Left ventricle myocardium superior (tissue), 1 donor: Measurements from ENCODE around the gene KIAA0513. TPM values are rescaled to one million over a fixed set of nuclear protein-coding genes. Genes with fewer than 3 reads are reported as not detected.

Experiments used
- ATAC-seq: fragments of 200-7000 bp; cut with Tn5 transposase; one replicate; pipeline ENCODE4 v1.9.1; 2020; ENCODE audit warnings: mild to moderate bottlenecking, moderate library complexity
- DNase-seq: peaks from one replicate; pipeline ENCODE4 v3.0.0-alpha.2; 2020
- intact Hi-C: fragments of 100-400 bp; cut with micrococcal nuclease; formaldehyde crosslinking; loops from one replicate; pipeline ENCODE4 v1.11.0; 2022
- total RNA-seq: library from RNA; stranded (reverse); fragmentation: NEBNext Ultra II Directional; extraction: Animal tissue kit (Norgen Biotek cat#: 25700); gene quantifications from one replicate; pipeline ENCODE4 v1.2.1, GENCODE V29; 2021
- donor health status: DM: no; HTN: yes; CAD: no; lungs with severe emphysema.

KIAA0513 gene
- total RNA-seq, 1 donor from 2014 or later, result 9.5 TPM

DNA sequence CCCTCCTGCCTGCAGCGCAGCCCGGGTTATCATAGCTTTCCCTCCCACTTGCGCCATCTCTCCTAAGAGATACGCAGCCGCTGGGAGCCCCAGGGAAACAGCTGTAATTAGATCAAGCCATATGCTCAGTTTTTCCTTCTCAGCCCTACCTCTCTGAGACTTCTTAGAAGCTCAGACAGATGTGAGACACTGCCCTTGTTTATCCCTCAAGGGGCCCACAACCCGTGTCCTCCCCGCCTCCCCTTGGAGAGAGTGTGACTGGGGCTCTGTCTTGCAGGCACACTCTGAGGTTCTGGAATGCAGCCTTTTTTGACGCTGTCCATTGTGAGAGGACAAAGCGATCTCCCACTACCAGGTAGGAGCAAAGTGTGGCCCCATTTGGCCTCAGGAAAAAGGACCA, 53.4 kb downstream of the KIAA0513 start:
- intact Hi-C loops, result no loop called here
- ATAC-seq, result no peak
- DNase-seq, result no peak

DNA sequence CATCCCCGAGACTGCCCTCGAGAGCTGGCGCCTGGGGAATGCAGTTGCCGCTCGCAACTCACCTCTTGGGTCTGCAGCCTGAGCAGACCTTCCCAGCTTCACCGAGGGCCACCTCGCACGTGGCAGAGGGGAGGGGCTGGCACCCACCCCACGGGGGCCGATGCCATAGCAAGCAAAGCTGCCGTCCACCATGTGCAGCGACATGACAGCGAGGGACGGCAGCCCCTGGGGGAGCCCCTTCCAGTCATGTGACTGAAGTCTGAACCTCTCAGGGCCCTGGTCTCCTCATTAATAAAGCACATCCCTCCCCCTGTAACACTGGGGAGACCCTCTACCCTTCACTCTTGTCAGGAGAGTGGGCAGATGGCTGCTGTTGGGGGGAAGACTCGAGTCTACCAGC, 54.2 kb downstream of the KIAA0513 start:
- DNase-seq (no peak), ATAC-seq (no peak)
- intact Hi-C loops, result no loop called here

DNA sequence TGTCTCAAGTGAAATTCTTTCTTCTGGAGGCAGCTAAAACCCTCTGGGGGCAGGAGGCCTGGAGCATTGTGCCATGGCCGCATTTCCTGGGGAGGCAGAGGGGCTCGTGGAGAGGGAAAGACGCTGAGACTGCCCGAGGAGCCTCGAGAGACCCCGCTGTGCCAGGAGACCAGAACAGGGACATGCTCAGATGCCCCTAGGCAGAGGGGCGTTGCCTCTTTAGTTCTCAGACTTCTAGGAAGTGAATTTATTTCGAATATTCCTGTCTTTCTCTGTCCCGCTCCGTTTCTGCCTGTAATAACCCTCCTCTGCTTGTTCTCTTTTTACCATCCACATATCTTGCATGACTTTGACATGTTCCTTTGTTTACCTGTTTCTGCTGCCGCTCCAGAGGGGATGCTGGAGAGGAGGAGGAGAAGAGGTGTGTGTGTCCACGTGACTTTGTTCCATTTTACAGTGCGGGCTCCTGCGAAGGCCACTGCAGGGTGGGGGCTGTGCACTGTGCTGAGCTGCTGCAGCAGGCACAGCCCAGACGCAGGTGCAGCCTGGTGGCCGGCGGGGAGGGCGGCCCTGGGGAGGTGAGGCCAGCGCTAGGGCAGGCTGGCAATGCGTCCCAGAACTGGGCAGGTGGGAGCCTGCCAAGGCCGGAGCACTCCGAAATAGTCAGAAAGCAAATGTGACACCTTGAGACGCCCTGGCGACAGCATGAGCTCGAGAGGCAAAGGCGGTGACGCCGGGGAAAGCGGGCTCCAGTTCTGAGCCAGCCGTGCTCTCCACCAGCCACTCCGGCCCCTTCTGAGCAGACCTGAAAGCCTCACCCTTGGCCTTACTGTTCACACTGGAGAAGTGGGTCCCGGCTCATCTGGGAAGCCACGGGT, 54.8 kb downstream of the KIAA0513 start:
- no peak for DNase-seq
- intact Hi-C loops, result no loop called here
- ATAC-seq, result peak; percentile 19

DNA sequence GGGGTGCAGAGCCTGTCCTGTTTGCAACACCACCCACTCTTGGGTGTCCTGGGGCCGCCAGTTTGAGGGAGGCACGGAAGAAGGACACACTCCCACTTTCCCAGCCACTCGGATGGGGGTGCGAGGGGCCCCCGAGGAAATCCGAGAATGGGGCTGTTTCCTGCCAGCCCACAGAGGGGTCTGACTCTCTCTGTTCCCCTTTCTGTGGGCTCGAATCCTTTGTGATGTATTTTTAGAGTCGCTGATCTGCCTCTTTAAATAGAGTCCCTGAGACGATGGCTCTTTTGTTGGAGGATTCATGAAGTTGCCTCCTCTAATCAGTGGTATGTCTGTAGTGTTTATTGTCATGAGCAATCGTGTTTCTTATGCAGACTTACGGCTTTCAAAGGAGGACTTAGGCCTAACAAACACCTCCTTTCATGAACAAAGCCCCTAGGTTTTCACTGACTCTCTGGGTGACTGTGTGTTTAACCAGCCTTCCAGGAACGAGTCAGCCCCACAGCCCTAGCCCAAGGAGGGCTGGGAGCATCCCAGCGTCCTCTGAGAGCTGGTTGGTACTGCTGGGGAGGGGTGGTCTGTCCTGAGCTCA, 55.5 kb downstream of the KIAA0513 start:
- no peak for ATAC-seq
- no peak for DNase-seq
- intact Hi-C loops, result no loop called here

DNA sequence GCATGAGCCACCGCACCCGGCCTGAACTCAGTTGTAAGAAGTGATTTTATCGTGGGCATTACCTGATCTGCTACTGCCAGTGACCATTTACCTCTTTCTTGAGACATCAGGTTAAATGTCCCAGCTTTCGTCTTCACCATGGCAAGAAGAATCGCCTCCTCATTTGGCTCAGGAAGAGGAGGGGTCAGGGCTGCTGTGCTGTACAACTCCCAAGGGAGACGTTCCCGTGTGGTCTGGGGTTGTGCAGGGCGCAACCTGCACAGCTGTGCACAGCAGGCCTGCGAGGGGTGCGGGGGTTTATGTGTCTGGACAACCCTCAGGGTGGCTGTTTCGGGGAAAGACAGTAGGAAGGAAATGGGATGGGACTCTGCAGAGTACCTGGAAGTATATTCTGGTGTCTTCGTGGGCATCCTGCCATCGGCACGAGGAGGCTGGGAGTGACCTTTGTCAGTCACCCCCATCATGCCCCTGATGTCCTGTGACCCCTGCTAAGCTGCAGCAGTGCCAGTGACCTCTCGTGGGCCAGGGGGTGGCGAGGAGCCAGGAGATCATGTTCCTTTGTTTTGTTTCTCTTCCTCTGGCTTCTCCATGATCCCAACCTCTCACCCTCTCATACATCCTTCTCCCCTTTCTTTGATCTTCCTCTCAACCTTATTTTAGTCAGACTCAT, 57.4 kb downstream of the KIAA0513 start:
- ATAC-seq, result no peak
- DNase-seq, result no peak
- intact Hi-C loops, result no loop called here

DNA sequence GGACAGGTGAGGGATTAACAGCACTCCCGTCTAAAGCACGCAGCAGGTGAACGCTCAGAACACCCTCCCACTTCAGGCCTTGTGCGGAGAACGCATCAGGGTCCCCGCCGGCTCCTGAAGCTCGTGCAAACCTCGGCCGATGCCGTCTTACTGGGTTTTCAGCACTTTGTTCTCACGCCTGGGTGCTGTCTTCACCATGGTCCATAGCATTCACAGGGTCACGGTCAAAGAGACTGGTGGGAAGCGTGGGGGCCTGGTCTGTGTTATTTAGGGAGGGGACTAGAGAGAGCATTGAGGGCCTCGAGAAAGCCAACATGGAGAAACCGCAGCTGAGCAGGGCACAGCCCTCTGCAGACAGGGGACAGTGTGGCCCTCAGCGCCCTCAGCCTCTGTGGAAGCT, 58.1 kb downstream of the KIAA0513 start:
- intact Hi-C loops, result no loop called here
- ATAC-seq (no peak), DNase-seq (no peak)

DNA sequence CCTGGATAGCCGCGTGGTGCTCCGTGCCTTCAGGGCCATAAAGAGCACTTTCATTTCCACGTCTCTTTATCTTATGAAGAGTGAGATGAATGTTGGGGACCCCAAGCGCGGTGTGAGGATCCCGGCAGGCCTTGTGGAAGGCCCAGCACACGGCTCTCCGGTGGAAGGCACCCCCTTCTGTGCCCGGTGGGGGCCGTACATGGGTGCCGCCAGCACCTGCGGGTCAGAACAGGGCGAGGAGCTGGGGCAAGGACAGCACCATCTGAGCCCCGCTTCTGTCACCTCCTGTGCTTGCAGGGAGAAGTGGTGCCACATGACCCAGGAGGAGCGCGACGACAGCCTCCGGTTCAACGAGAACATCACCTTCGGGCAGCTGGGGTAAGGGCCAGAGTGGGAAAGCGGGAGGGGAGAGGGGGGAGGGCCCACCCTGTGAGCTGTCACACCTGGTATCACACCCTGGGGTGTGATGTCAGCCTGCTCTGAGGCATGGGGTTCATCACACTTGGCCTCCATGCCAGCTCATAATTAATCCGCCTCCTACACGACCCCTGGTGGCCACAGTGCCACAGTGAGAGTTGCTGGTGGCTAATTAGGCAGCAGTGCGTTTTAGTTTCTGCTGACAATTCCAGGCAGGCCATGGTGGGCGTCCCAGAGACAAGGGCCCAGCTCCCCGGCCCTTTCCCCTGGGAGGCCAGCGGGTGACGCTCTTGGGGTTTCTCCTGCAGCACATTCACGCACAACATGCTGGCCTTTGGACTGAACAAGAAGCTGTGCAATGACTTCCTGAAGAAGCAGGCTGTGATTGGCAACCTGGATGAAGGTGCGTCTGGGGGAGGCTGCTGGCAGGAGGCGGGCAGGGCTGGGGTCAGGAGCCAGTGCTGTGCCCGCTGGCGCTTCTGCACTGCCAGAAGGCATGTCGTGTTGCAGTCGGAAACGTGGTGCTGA, 59.0 kb downstream of the KIAA0513 start:
- intact Hi-C loops, result no loop called here
- DNase-seq, result peak; percentile 89
- ATAC-seq, result peak; percentile 67

DNA sequence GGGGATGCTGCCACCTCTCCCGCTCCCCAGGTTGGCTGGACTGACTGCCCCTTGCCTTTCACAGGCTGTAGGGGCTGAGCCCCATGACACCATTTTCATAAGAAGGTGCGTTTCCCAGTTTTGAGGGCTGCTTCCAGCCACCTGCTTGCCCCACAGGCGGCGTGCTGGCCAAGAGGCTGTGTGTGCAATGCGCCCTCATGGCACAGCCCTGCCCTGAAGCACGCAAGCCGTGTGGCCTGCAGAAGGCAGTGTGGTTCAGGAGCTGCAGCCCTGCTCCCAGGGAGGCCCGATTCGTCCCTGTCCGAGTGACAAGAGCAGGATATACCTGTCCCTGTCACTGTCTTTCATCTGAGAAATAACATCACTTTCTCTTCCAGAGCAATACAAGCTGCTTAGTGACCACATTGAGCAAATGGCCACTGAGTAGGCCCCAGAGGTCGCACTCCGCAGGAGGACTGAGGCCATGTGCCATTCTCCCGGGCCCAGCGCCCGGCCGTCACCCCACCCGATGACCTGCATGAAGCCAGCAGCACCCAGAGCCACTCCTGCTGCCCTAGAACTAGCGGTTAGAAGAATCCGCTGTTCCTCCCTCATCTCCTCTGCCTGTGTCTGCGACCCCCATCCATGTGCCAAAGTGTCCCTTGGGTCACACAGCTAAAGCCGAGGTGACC, 60.4 kb downstream of the KIAA0513 start:
- intact Hi-C loops, result no loop called here
- DNase-seq (no peak), ATAC-seq (no peak)

DNA sequence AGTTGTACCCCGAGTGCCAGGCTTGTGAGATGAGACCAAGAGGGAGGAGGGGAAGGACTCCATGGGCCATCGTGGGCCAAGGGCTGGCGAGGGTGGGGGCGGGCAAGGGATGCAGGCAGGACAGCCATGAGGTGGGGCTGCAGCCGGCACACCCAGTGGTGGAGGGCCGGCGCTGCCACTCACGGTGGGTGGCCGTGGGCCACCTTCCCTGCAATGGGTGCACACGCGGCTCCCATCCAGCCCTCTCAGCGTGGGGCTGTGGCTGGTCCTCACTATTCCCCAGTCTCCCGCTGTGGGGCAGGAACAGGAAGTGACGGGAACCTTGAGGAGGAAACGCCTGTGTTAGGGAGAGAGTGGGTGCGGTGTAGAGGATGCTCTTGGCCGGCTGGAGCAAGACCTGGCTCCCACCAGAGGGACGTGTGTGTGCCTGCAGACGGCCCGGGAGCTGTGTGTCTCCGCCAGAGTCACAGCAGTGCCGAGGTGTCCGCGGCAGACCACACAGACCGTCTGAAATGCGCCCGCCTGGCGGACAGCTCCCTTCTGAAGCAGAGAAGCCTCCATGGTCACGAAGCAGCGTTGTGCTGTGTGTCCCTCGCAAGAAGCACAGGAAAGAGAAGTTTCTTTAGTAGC, 61.1 kb downstream of the KIAA0513 start:
- intact Hi-C loops, result no loop called here
- DNase-seq (no peak), ATAC-seq (no peak)

DNA sequence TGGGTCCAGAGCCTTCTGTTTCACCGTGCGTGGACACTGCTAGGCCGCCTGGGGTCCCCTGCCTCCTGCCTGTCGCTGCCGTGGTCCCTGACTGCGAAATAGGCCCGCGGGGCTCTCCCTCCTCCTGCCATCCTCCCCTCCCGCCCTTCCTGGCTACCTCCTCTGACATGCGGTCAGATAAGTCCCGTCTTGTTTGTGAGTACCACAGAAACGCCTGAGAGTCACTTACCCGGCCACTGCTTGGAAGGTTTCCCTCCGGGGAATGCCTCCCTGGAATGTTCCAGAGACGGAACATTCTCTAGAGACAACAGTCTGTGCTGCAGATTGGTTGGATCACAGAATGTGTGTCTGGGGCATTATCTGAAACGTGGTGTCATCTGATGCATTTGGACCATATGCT, 61.9 kb downstream of the KIAA0513 start:
- DNase-seq (no peak), ATAC-seq (peak; percentile 33)
- intact Hi-C loops, result no loop called here

DNA sequence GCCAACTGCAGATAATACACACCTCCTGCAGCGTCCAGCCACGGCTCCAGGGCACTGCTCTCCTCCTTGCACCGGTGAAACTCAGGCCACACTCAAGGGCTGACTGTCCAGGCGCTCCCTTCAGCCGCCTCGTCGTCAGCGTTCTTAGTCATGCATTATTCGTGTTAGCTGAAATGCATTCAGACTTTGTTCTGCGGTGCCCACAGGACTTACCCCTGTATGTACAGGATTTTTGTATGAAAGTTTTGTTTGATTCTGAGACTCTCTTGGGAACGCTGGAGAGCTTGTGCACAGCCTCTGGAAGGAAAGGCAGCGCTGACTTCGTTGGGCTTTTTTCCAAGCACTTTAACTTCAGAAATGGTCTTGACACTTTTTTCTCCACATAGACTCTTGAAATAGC, 62.6 kb downstream of the KIAA0513 start:
- ATAC-seq (no peak), DNase-seq (no peak)
- intact Hi-C loops, result no loop called here

DNA sequence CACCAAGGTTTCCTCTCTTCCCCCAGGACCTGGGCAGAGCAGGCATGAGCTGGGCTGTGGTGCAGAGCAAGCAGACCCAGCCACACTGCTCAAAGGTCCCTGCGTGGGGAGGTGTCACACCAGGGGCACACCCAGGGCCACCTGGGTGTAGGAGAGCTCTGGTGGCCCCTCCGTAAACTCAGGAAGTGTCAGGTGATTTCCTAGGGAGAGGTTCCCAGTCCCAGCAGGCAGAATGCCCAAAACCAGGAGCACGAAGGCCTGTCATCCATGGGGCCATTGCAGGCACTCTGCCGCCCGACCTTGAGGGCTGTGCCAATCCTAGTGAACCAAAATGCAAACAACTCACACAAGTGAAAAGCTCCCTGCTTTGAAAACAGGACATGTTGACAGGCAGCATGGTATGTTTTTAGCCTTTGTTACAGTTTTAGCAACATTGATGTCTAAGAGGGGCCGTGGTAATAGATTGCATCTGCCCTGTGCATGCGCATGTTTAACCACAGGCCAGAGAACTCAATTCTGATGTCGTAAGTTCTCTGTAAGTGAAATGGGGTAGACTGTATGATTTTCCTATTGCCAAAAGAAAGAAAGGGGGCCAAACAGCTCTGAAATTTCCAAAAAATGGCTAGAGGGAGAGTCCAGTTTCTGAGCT, 63.4 kb downstream of the KIAA0513 start:
- intact Hi-C loops, result no loop called here
- ATAC-seq (peak; percentile 33), DNase-seq (no peak)

DNA sequence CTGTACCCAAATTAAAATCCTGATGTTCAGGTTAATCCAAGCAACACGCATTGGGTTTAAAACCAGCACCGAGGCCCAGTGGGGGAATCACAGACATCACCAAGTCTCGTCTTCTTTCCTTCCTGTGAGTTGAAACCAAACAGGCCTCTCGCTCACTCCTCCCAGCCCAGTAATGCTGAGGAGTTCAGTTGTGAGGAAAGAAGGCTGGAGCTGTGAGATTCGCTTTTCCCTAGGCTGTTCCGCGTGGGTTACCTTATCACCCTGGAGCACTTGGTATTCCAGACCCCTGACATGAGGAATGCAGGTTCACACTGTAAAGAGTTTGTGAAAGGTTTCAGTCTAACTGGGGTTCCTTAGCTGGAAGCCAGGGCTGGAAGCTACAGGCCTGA, 63.9 kb downstream of the KIAA0513 start:
- ATAC-seq (no peak), DNase-seq (no peak)
- intact Hi-C loops, result no loop called here

DNA sequence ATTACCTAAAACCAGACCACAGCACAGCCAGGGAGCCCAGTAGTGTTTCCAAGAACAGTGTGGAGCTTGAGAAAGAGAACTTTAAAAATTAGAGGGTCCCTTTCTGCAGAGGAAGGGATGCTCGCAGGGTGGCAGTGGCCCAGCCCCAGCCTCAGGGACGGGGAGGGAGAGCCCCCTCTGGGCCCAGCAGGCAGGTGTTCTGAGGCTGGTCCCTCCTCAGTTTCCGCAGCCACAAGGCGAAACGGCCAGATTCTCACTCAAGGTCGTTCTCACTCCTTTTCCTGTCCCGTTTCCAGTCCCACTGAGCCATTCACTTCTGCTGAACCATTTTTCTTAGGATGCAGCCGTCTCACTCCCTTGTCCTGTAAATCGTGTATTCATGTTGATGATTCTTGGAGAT, 64.7 kb downstream of the KIAA0513 start:
- DNase-seq (no peak), ATAC-seq (no peak)
- intact Hi-C loops, result no loop called here

DNA sequence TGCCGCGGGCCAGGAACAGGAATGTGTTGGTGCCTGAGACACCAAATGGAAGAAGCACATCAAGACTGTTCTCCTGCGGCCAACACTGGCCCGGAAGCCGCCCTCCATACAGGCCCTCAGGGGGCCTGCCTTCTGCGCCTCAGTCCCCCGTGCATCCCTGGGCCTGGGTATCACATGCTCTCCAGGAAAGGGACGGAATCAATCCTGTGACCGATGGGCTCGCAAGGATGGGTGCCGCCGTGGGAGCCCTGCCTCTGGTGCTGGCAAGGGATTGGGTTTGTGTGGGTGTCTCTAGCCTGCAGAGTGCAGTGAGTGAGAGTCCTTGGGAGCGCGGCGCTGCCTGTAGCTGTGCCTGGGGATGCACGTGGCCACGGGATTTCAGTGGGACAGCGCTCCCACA, 65.3 kb downstream of the KIAA0513 start:
- DNase-seq (no peak), ATAC-seq (no peak)
- intact Hi-C loops, result no loop called here

DNA sequence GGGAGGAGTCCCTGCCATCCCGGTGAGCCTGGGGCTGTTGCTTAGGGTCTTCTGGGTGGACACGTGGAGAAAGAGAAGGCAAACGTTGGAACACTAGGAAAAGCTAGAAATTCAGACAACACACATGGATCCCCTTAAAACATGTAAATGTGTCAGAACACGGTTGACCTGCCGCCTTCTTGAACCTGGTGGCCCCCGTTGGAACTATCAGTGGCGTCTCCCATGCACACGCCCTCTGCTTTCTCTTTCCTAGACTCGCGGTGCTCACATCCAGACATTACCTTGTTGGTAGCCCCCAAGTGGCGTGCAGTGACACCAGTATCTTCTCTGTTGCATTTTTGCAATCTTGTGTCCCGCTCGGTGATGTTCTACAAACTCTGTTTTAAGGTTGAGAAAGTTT, 66.1 kb downstream of the KIAA0513 start:
- intact Hi-C loops, result no loop called here
- ATAC-seq, result no peak
- no peak for DNase-seq

DNA sequence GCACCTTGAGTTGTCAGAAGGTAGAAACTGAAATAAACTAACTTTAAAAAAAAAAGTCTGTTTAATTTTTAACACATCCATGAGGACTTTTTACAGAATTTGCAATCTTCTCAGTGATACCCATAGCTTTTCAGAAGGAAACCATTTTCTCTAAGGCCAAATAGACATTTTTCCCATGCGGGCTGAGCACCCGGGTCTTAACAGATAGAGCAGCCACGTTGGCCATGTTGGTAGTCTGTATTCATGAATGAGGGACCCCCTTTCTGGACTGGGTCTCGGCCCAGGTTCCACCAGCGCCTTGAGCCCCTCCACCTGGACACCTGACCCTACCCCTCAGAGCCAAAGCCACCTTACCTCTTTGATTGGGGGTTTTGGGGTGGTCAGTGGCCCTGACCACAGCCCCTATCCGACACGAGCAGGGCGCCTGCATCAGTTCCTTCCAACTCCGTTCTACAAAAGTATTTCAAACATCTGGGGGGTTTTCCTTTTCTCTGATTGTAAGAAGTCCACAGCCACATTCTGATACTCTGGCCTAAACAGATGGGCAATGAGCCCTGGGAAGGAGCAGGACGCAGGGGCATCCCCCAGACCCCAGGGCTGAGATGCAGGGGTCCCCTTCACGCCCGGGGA, 66.7 kb downstream of the KIAA0513 start:
- DNase-seq, result no peak
- intact Hi-C loops, result no loop called here
- no peak for ATAC-seq

DNA sequence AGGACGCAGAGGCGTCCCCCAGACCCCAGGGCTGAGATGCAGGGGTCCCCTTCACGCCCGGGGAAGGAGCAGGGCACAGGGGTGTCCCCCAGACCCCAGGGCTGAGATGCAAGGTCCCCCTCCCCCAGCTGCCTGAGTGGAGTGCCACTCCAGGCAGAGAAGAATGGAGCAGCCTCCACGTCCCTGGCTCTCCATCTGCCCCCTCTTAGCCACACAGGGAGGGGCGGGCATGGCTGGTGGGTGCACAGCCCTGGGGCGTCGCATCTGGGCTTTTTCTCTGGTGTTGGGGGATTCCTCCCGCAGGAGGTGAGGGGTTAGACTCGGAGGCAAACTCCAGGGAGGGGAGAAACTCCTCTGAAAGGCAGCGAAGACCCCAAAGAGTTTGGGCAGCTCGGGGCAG, 67.2 kb downstream of the KIAA0513 start:
- intact Hi-C loops, result no loop called here
- DNase-seq (no peak), ATAC-seq (no peak)
